T-helper 22 cell (primary cell): ENCODE results near the gene SPTBN2.
A peak's percentile ranks its signal among the peaks of the same experiment; 100 is the strongest.
"Not testable (repeated sequence)": the region's sequence is repeated elsewhere in the genome, so short reads cannot be mapped to it uniquely, and the experiment has no call there.

Experiments used
- DNase-seq: peaks from one replicate; pipeline ENCODE4 v3.0.0-alpha.2; 2020; ENCODE audit warnings: low read depth

The SPTBN2 gene

GRCh38 chr11:66684635-66685034 is 44.4 kb downstream of the SPTBN2 start:
- no peak for DNase-seq

DNA sequence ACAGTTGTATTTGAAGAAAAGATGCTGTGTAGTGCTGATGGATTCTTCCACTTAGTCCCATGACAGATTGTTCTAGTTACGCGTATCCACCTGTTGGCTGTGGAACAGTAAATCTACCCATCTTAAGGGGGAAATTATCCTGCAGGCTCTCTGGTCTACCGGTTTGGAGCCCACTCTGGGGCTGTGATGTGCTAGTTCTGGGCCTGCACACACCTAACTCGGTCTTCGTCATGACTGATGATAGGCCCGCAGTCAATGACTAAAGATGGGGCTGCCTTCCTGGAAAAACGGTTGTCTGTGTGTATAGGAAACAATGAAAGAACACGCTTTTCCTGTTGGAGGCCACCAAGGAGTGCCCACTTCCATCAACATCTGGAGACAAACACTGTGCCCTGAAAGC is 45.1 kb downstream of the SPTBN2 start:
- no peak for DNase-seq

DNA sequence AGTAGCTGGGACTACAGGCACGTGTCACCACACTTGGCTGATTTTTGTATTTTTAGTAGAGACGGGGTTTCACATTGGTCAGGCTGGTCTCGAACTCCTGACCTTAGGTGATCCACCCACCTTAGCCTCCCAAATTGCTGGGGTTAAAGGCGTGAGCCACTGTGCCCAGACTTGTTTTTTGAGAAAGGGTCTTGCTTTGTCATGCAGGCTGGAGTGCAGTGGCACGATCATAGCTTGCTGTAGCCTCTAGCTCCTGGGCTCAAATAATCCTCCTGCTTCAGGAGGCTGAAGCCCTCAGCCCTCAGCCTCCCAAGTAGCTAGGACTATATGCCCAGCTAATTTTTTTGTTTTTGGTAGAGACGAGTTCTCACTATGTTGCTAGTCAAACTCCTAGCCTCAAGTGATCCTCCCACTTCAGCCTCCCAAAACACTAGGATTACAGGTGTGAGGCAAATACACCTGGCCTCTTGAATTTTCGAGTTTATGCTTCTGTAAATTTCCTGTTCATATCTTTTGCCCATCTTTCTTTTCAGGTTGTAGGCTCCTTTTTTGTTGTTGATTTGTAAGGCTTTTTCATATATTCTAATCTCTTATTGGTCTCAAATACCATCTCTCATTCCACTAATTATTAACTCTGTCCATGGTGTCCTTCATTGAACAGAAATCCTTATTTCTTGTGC is 47.9 kb downstream of the SPTBN2 start:
- no peak for DNase-seq

DNA sequence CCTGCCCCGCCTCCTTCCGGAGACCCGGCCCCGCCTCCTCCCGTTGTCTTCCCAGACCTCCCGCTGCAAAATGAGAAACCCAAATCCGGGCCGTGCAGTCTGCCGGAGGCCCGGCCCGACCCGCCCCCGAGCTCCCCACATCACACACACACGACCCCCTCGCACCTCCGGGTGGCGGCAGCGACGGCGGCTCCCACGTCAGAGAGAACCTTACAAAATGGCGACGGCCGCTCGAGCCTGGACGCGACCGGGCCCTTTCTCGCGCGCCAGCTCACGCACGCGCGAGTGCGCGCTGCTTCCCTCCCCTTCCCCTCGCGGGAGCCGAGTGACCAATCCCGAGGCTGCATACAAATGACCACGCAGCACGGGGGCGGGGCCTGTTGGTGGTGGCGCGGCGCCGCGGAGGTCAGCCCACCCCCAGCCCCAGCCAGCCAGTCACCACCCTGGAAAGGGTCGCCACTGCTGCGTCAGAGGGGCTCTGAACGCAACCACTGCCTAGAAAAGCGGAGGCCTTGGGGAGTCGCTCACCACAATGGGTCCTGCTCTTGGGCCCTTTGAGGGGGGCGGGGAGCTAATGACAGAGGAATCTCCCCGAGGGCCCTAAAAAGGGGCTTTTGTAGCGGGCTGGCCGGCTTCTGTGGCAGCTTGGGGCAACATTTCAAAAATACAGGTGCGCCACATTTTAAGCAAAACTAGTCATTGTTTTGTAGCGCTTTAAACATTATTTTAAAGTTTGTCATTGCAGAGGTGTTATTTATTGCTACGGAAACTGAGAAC is 51.2 kb downstream of the SPTBN2 start, which contains the start of gene RBM4B:
TSS of gene RBM4B (minus strand) at position 289 of the 777 bp plus-strand sequence. CDS start 808 bp downstream, outside the sequence.
- DNase-seq = peak; percentile 96

- no peak for DNase-seq
Observed at GRCh38 chr11:66676931-66677598, 52.0 kb downstream of the SPTBN2 start.

GRCh38 chr11:66676282-66676919 is 52.6 kb downstream of the SPTBN2 start:
- no peak for DNase-seq

GRCh38 chr11:66674964-66675602 is 53.9 kb downstream of the SPTBN2 start:
- no peak for DNase-seq

DNA sequence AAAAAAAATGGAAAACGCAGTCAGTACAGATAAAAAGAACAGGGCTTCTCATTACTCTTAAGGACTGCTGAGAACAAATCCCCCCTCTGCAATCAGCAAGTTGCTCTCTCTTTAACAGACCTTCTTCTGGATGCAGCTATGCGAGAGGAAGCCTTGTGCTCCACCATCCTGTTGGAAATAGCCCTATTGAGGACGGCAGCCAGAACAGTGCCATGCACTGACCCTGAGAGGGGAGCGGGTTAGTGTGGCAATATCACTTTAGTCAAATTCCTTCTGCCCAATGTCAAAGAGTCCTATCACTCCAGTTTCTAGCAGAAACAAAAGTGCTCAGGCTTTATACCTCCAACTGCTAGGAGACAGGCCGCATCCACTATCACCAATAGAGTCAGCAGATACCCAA is 58.2 kb downstream of the SPTBN2 start:
- DNase-seq = no peak

DNA sequence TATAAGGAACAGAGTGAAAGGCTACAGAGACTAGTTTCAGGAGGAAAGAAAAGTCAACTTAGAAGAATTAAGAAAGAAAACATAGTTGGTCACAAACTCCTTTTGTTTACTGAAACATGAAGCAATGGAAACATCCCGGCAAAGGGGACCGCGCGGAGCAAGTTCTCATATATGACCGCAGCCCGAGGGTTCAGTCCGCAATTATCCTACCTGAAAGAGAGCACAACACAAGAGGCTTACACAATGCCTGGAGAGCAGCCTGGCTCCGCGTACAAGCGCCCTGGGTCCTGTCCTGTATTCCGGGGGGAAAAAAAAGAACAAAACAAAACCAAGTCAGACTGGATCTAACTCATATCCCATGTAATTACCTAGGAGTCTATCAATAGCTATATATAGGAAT is 63.6 kb downstream of the SPTBN2 start:
- DNase-seq = no peak

DNA sequence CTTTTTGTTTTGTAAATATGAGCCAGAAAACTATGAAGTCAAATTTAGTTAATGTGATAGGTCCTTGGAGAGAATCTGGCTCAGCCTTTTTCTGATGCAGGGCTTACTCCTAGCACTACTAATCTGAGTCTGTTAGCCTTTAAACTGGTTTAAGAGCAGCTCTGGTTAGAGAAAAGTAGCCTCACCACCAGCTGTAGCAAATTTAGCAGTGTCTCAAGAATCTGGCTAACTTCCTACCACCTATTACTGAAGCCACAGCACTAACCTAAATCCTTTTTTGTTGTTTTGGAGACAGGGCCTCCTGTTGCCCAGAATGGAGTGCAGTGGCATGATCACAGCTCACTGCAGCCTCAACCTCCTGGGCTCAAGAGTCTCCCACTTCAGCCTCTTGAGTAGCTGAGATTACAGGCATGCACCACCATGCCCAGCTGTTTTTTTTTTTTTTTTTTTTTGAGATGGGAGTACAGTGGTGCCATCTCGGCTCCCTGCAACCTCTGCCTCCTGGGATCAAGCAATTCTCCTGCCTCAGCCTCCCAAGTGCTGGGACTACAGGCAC is 65.2 kb downstream of the SPTBN2 start:
- DNase-seq = no peak

DNA sequence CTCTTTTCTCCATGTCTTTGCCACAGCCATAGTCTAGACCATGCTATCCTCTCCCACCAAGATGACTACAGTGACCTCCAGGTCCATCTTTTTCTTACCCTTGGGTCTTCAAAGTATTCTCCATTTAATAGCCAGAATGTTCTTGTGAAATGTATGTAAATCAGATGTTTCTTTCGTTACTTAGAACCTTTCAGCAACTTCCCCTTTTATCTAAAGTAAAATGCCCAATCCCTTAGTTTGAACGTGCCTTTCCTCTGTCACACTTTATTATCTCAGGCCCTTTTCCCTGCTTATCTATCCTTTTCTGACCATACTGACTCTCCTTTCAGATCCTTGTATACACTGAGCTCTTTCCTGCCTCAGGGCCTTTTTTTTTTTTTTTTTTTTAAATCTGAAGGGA is 69.3 kb downstream of the SPTBN2 start:
- DNase-seq = no peak

- DNase-seq = no peak
Observed at GRCh38 chr11:66653123-66653522, 75.9 kb downstream of the SPTBN2 start.

GRCh38 chr11:66652651-66653050 is 76.4 kb downstream of the SPTBN2 start:
- DNase-seq = no peak

DNA sequence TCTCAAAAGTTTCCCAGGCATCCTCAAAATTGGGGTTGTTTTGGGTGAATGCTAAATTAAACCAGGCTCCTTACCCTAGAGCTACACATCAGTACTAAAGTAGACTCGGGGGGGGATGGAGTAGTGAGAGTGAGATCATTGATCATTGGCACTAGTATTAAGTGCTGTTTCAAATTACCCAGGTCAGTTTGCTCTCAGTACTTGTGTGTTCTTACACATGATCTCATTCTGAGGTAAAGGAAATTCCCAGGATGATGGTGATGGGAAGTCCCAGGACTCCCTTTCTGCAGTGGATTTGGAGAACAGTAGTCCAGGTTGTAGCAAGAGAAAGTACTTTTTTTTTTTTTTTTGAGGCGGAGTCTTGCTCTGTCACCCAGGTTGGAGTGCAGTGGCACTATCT is 78.0 kb downstream of the SPTBN2 start:
- DNase-seq = no peak

- DNase-seq = no peak
Observed at GRCh38 chr11:66649903-66650302, 79.1 kb downstream of the SPTBN2 start.

GRCh38 chr11:66646828-66647227 is 82.2 kb downstream of the SPTBN2 start:
- DNase-seq = no peak

DNA sequence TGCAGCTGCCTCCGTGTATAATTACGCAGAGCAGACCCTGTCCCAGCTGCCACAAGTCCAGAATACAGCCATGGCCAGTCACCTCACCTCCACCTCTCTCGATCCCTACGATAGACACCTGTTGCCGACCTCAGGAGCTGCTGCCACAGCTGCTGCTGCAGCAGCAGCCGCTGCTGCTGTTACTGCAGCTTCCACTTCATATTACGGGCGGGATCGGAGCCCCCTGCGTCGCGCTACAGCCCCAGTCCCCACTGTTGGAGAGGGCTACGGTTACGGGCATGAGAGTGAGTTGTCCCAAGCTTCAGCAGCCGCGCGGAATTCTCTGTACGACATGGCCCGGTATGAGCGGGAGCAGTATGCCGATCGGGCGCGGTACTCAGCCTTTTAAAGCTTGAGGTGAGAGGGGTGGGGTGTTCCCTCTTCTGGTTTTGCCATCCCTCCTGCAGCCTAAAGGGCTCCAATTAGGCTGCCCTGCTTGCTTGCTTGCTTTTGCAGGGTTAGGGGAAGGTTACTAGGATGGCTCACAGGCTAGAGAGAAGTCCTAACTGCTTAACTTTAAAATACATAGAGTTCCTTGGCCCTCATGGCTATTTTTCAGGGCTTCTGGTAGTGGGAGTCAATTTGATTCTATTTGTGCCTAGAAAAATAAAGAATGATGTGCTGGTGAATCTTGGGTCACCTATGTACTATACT is 85.1 kb downstream of the SPTBN2 start:
- DNase-seq = no peak

- DNase-seq = no peak
Observed at GRCh38 chr11:66641834-66642233, 87.2 kb downstream of the SPTBN2 start.

- DNase-seq = not testable (repeated sequence)
Observed at GRCh38 chr11:66639814-66640340, 89.1 kb downstream of the SPTBN2 start.

GRCh38 chr11:66639066-66639813 is 89.8 kb downstream of the SPTBN2 start:
- no peak for DNase-seq
